NCI-H510A treated with DMSO at 0.1 percent for 48 hours (cell line): ENCODE data around the gene DAGLA.

Source experiments
- DNase-seq: peaks from one replicate; lab custom pipeline; 2025; lab: John Stamatoyannopoulos, UW

Gene DAGLA

DNA sequence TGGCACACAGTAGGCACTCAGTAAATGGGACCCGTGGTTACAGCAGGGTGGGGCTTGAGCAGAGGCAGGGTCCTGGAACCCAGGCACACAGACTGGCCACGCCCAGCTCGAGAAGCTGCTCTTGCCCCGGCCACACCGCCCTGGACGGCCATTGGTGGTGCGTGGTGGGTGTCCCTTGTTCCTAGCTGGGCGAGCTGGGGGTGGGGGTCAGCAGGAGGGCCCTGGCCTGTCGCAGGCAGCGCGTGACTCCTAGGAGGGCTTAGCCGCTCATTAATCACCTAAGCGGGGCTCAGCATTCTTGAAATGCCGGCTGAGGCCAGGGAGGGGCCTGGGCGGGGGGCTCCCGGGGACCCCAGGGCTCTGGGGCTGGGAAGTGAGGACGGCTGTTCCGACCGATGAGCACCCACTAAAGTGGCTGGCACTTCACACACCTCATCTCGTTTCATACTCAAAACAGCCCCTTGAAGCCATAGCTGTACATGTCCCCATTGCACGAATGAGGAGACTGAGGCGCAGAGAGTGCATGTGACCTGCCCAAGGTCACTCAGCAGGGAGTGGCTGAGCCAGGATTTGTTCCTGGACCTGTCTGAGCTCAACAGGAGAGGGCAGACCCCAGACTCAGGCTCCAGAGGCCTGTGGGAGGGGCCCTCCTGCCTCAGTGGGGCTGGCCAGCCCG lies 83.9 kb downstream of the DAGLA start:
- no peak for DNase-seq

GRCh38 chr11:61764606-61765260 lies 84.5 kb downstream of the DAGLA start:
- no peak for DNase-seq

DNA sequence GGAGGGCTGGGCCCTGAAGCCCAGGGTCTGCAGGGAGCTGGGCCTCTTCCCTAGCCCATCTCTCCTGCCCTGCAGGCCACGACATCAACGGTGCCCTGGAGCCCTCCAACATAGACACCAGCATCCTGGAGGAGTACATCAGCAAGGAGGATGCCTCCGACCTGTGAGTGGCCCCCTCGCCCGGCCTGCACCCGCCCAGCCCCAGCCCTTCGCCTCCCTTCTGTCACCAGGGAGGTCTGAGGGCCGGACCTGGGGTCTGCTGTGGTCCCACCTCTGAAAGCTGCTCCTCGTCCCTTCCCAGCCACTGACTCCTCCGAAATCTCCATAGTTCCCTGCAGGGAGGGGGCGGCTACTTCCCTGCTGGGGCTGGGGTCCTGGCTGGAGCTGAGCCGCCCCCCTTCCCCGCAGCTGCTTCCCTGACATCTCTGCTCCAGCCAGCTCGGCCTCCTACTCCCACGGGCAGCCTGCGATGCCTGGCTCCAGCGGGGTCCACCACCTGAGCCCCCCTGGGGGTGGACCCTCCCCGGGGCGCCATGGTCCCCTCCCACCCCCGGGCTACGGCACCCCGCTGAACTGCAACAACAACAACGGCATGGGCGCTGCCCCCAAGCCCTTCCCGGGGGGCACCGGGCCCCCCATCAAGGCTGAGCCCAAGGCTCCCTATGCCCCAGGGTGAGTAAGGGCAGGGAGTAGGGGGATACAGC lies 85.5 kb downstream of the DAGLA start:
- no peak for DNase-seq

DNA sequence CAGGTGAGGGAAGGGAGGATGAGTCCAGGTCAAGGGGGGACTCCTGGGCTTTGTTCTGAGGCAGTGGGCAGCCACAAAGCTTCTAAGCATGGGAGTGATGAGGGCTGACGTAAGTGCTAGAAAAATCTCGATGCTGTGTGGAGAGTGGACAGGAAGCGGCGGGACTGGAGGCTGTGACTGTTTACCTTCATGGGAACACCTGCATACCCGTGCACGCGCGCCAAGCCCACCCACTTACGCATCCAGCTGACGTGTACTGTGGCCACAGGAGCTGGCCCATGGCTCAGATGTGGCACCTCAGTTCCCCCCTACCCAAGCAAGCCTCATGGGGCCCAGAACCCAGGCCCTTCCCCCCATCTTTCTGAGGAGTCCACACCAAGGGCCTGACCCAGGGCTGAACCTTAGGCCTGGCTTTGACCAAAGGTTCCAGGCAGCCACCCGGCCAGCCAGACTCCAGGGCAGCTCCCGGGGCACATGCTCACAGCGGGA lies 86.2 kb downstream of the DAGLA start:
- DNase-seq, result no peak

GRCh38 chr11:61768376-61769076 lies 88.3 kb downstream of the DAGLA start:
- DNase-seq, result no peak

- no peak for DNase-seq
These were observed 89.2 kb downstream of the DAGLA start for GRCh38 chr11:61769169-61769920.

DNA sequence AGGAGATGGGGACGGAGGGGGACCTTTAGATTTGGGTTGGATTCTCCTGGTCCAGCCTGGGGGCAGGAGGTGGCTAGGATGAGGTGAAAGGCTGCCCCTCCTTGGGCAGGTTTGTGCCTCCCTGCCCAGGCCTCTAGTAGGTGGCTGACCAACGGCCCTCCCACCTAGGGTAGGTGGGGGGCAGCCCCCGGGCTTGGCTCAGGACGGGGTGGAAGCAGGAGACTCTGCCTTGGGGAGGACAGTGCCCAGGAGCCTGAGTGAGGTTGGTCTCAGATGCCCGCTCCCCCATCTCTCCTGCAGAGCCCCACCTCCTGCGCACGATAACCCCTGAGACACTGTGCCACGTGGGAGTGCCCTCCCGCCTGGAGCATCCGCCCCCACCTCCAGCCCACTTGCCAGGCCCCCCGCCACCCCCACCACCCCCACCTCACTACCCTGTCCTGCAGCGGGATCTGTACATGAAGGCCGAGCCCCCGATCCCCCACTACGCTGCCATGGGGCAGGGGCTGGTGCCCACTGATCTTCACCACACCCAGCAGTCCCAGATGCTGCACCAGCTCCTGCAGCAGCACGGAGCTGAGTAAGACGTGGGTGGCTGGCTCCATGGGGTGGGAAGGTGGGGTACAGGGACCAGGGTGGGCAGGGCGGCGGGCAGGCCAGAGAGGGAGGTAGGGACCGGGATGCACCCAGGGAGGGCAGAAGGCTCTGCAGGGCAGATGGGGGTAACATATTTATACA lies 89.9 kb downstream of the DAGLA start:
- DNase-seq, result no peak

GRCh38 chr11:61771195-61771894 lies 91.2 kb downstream of the DAGLA start:
- no peak for DNase-seq

- no peak for DNase-seq
These were observed 91.8 kb downstream of the DAGLA start for GRCh38 chr11:61771985-61772455.

DNA sequence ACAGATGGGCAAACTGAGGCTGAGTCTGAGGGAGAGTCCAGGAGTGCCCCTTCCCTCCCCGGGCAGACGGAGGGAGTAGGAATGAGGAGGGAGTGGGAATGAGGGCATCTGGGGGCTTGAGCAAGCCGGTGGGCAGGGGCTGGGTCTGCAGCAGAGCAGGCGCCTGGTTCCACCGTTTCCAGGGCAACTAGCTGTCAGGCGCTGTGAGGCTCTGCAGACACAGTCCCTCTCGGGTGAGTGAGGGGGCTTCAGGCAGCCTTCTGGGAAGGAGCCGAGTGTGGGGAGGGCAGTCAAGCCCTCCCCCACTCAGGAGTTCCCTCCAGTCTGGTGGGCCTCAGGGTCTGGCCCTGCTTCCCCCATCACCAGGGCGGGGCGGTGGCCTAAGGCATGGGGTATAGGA lies 93.2 kb downstream of the DAGLA start:
- DNase-seq, result no peak

DNA sequence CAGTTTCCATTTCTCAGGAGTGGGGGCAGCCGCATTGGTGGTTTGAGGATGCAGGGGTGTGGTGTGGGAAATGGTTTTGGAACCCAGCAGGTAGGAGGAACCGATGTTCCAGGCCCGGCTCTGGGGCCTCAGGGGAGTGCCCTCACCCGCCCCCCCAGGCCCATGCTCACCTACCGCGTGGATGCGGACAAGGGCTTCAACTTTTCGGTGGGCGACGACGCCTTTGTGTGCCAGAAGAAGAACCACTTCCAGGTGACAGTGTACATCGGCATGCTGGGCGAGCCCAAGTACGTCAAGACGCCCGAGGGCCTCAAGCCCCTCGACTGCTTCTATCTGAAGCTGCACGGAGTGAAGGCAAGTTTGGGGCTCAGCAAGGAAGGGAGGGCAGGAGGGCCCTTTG lies 93.6 kb downstream of the DAGLA start:
- no peak for DNase-seq

- no peak for DNase-seq
These were observed 94.2 kb downstream of the DAGLA start for GRCh38 chr11:61774411-61774810.

GRCh38 chr11:61775106-61775505 lies 94.9 kb downstream of the DAGLA start:
- no peak for DNase-seq

- no peak for DNase-seq
These were observed 95.7 kb downstream of the DAGLA start for GRCh38 chr11:61775606-61776554.

DNA sequence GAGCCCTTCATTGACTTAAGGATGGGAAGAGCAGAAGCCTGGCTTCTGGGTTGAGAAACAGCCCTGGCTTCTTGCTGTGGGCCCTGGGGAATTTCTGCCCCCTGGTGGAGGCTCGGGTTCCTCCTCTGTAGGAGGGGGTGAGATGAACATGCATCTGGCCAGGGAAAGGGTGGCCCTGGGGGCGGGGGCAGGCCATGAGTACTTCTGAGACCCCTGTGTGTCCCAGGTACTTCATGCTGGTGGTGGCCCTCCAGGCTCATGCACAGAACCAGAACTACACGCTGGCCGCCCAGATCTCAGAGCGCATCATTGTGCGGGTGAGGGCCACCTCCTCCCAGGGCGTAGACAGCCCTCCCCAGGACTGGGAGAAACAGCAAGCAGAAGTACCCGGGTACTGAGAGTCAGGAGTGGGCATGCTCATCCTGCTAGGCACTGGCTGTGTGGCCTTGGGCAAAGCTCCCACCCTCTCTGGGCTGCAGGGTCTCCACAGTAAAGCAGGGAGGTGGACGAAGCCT lies 96.4 kb downstream of the DAGLA start:
- DNase-seq, result peak; percentile 4

- no peak for DNase-seq
These were observed 97.3 kb downstream of the DAGLA start for GRCh38 chr11:61777234-61778090.

GRCh38 chr11:61778357-61778886 lies 98.2 kb downstream of the DAGLA start:
- DNase-seq, result no peak
